ENCODE data around the gene ZBTB2.

GRCh38 chr6:151377095-151377494 is 14.3 kb downstream of the ZBTB2 start:
- TF ChIP-seq GABPA (IDR thresholded peaks at IDR 0.05; ENCODE audit: low read depth) = no peak
- TF ChIP-seq CTCF (IDR thresholded peaks at IDR 0.05) = no peak
- no peak for TF ChIP-seq USF1 (IDR thresholded peaks at IDR 0.05; ENCODE audit: borderline replicate concordance, low read depth)
- TF ChIP-seq MXI1 (IDR thresholded peaks at IDR 0.05; ENCODE audit: low read depth, low read length) = no peak
- TF ChIP-seq REST (IDR thresholded peaks at IDR 0.05; ENCODE audit: low read depth, low read length) = no peak

Data from SK-N-SH (cell line).